H1 (cell line): ENCODE measurements around the gene SLIT2. TPM values are rescaled to one million over a fixed set of nuclear protein-coding genes. Genes with fewer than 3 reads are reported as not detected.
A peak's percentile ranks its signal among the peaks of the same experiment; 100 is the strongest.

Source experiments
- CTCF ChIA-PET: fragments of 300-600 bp; sonication (Branson Sonifier 250); formaldehyde crosslinking; loops from one replicate; lab custom pipeline; 2021; ENCODE audit not compliant: partially characterized antibody; lab: Charles Lee
- POLR2A ChIA-PET: fragments of 300-600 bp; sonication (Branson Sonifier 250); formaldehyde crosslinking; loops from one replicate; lab custom pipeline; 2021; ENCODE audit warnings: inconsistent platforms; ENCODE audit not compliant: partially characterized antibody; lab: Charles Lee
- DNase-seq, 2 experiments: peaks; one replicate each; pipeline versions ENCODE4 v3.0.0 to v3.0.0-alpha.2; 2010 to 2022; ENCODE audit warnings: low spot score in 2 of 2, low read depth in 1 of 2, mixed read lengths in 1 of 2
- FAIRE-seq: peaks from 2 replicates; lab custom pipeline; 2011; peaks lifted over from hg19 to GRCh38; lab: Jason Lieb, UNC
- H2AFZ ChIP-seq: 2 replicates; pipeline ENCODE4 v1.8.1; 2012; ENCODE audit warnings: low read length, inconsistent platforms
- H2AK5ac ChIP-seq: 2 replicates; pipeline ENCODE4 v1.6.1; 2013; ENCODE audit warnings: low read depth, low read length
- H2BK120ac ChIP-seq: replicated peaks from 2 replicates; pipeline ENCODE3; 2013; ENCODE audit warnings: low read depth, low read length, inconsistent platforms
- H2BK12ac ChIP-seq: 2 replicates; pipeline ENCODE4 v1.6.1; 2013; ENCODE audit warnings: low read depth, low read length
- H2BK15ac ChIP-seq: 2 replicates; pipeline ENCODE4 v1.6.1; 2013; ENCODE audit warnings: low read length
- H2BK20ac ChIP-seq: 2 replicates; pipeline ENCODE4 v1.6.1; 2013; ENCODE audit warnings: low read length
- H2BK5ac ChIP-seq: 2 replicates; pipeline ENCODE4 v1.6.1; 2013; ENCODE audit warnings: low read depth, low read length
- H3K14ac ChIP-seq: 2 replicates; pipeline ENCODE4 v1.6.1; 2013; ENCODE audit warnings: inconsistent platforms; ENCODE audit not compliant: insufficient read length
- H3K18ac ChIP-seq: 2 replicates; pipeline ENCODE4 v1.6.1; 2013; ENCODE audit warnings: low read length; ENCODE audit errors: extremely low read depth
- H3K23ac ChIP-seq: 2 replicates; pipeline ENCODE4 v1.6.1; 2013; ENCODE audit warnings: inconsistent platforms; ENCODE audit not compliant: insufficient read length
- H3K23me2 ChIP-seq: 2 replicates; pipeline ENCODE4 v1.6.1; 2013; ENCODE audit warnings: low read depth, low read length
- H3K27ac ChIP-seq: 2 replicates; pipeline ENCODE4 v1.6.1; 2011; ENCODE audit warnings: low read depth, low read length, inconsistent platforms
- H3K27me3 ChIP-seq, 4 experiments: replicated peaks in 1 of 4; 1 replicate in 1 of 4; 2 replicates in 3 of 4; pipeline versions ENCODE4 v1.6.1 to v1.8.1; 2011 to 2013; ENCODE audit warnings: low read length in 3 of 4, mild to moderate bottlenecking in 3 of 4, inconsistent platforms in 2 of 4, mixed read lengths in 2 of 4, moderate library complexity in 1 of 4; ENCODE audit not compliant: control insufficient read depth in 3 of 4, insufficient read depth in 3 of 4; ENCODE audit errors: extremely low read depth in 1 of 4
- H3K36me3 ChIP-seq, 4 experiments: 2 replicates each; pipeline versions ENCODE4 v1.6.1 to v1.8.1; 2011 to 2013; ENCODE audit warnings: mild to moderate bottlenecking in 4 of 4, low read length in 3 of 4, moderate library complexity in 2 of 4, control low read depth in 1 of 4, inconsistent platforms in 1 of 4; ENCODE audit not compliant: insufficient read depth in 4 of 4, control insufficient read depth in 2 of 4
- H3K4ac ChIP-seq: replicated peaks from 2 replicates; pipeline ENCODE3; 2013; ENCODE audit warnings: low read length, low read depth, mixed read lengths, inconsistent platforms; ENCODE audit not compliant: insufficient read length
- H3K4me1 ChIP-seq, 4 experiments: replicated peaks in 1 of 4; 1 replicate in 1 of 4; 2 replicates in 3 of 4; pipeline versions ENCODE4 v1.6.1 to v1.8.1; 2011 to 2013; ENCODE audit warnings: low read length in 3 of 4, inconsistent platforms in 2 of 4, mixed read lengths in 1 of 4; ENCODE audit not compliant: insufficient read depth in 4 of 4, control insufficient read depth in 3 of 4
- H3K4me2 ChIP-seq, 2 experiments: 2 replicates each; pipeline versions ENCODE4 v1.6.1 to v1.8.1; 2011 to 2013; ENCODE audit warnings: low read depth in 2 of 2, low read length in 2 of 2, control low read depth in 1 of 2, inconsistent platforms in 1 of 2, mild to moderate bottlenecking in 1 of 2; ENCODE audit not compliant: insufficient read depth in 1 of 2
- H3K4me3 ChIP-seq, 4 experiments: fragments of 200-600, 300-600 bp in 1 of 4; sonication (generic), shearing (Covaris generic), sonication (Bioruptor Twin) in 1 of 4; 2 replicates each; pipeline versions ENCODE4 v1.5.1 to v1.8.1; 2011 to 2016; ENCODE audit warnings: low read length in 4 of 4, low read depth in 3 of 4, control low read depth in 2 of 4, inconsistent platforms in 2 of 4, mild to moderate bottlenecking in 2 of 4, mixed read lengths in 1 of 4, moderate library complexity in 1 of 4; ENCODE audit not compliant: insufficient read depth in 2 of 4; ENCODE audit errors: extremely low read depth in 1 of 4
- H3K56ac ChIP-seq: replicated peaks from 2 replicates; pipeline ENCODE3; 2013; ENCODE audit warnings: low read depth, mild to moderate bottlenecking, mixed read lengths, low read length, inconsistent platforms; ENCODE audit not compliant: insufficient read length
- H3K79me1 ChIP-seq: 2 replicates; pipeline ENCODE4 v1.6.1; 2013; ENCODE audit warnings: low read depth, low read length, control low read depth
- H3K79me2 ChIP-seq, 2 experiments: 2 replicates each; pipeline versions ENCODE4 v1.6.1 to v1.8.1; 2012 to 2013; ENCODE audit warnings: low read length in 2 of 2, mild to moderate bottlenecking in 2 of 2, inconsistent platforms in 1 of 2; ENCODE audit not compliant: insufficient read depth in 2 of 2, control insufficient read depth in 1 of 2
- H3K9ac ChIP-seq, 4 experiments: replicated peaks in 1 of 4; 1 replicate in 1 of 4; 2 replicates in 3 of 4; pipeline versions ENCODE4 v1.6.1 to v1.8.1; 2011 to 2013; ENCODE audit warnings: low read depth in 3 of 4, low read length in 3 of 4, control low read depth in 2 of 4, mild to moderate bottlenecking in 2 of 4, moderate library complexity in 2 of 4, inconsistent platforms in 1 of 4; ENCODE audit errors: extremely low read depth in 1 of 4
- H3K9me3 ChIP-seq, 2 experiments: 2 replicates each; pipeline versions ENCODE4 v1.6.1 to v1.8.1; 2012 to 2013; ENCODE audit warnings: mild to moderate bottlenecking in 2 of 2, moderate library complexity in 2 of 2, control low read depth in 1 of 2, inconsistent platforms in 1 of 2, low read depth in 1 of 2, low read length in 1 of 2, mixed read lengths in 1 of 2; ENCODE audit not compliant: insufficient read depth in 2 of 2
- H4K20me1 ChIP-seq, 2 experiments: replicated peaks in 1 of 2; 2 replicates each; pipeline versions ENCODE3 to v1.8.1; 2011 to 2013; ENCODE audit warnings: inconsistent platforms in 2 of 2, low read length in 2 of 2, mild to moderate bottlenecking in 1 of 2; ENCODE audit not compliant: insufficient read depth in 2 of 2, control insufficient read depth in 1 of 2
- H4K5ac ChIP-seq: 2 replicates; pipeline ENCODE4 v1.6.1; 2013; ENCODE audit warnings: low read length, low read depth, mixed read lengths, inconsistent platforms; ENCODE audit not compliant: insufficient read length
- H4K8ac ChIP-seq: 2 replicates; pipeline ENCODE4 v1.8.0; 2013; ENCODE audit warnings: mild to moderate bottlenecking, moderate library complexity, low read length, inconsistent platforms; ENCODE audit not compliant: insufficient read depth; ENCODE audit errors: extremely low read depth
- H4K91ac ChIP-seq: replicated peaks from 2 replicates; pipeline ENCODE3; 2013; ENCODE audit warnings: low read length, mixed read lengths, inconsistent platforms; ENCODE audit not compliant: insufficient read length
- ASH2L ChIP-seq: fragments of 200-600, 300-600 bp; sonication (generic); IDR thresholded peaks from one replicate; pipeline ENCODE4 v1.7.1; 2017; ENCODE audit warnings: low read length
- BACH1 ChIP-seq: IDR thresholded peaks from 2 replicates; pipeline ENCODE4 v1.6.1; 2012; ENCODE audit warnings: low read length, improper control_type of control experiment
- CTBP2 ChIP-seq: IDR thresholded peaks from 2 replicates; pipeline ENCODE4 v1.7.0; 2011; ENCODE audit warnings: borderline replicate concordance, mild to moderate bottlenecking, moderate library complexity, mixed read lengths, low read length; ENCODE audit not compliant: insufficient read depth, insufficient read length
- JUN ChIP-seq: IDR thresholded peaks from 2 replicates; pipeline ENCODE4 v1.6.1; 2011; ENCODE audit warnings: low read depth, mild to moderate bottlenecking, improper control_type of control experiment, low read length
- KDM1A ChIP-seq: fragments of 200-600, 300-600 bp; sonication (generic); IDR thresholded peaks from 2 replicates; pipeline ENCODE4 v1.7.1; 2016; ENCODE audit warnings: mild to moderate bottlenecking, low read length, borderline replicate concordance
- POLR2AphosphoS5 ChIP-seq: IDR thresholded peaks from 2 replicates; pipeline ENCODE4 v1.6.1; 2011; ENCODE audit warnings: low read depth, low read length
- RAD21 ChIP-seq, 2 experiments: IDR thresholded peaks in 1 of 2; conservative IDR thresholded peaks in 1 of 2; 2 replicates each; pipeline ENCODE4 v1.6.1; 2011; ENCODE audit warnings: low read depth in 2 of 2, low read length in 2 of 2, improper control_type of control experiment in 1 of 2, inconsistent platforms in 1 of 2, mild to moderate bottlenecking in 1 of 2, moderate library complexity in 1 of 2
- RXRA ChIP-seq: IDR thresholded peaks from 2 replicates; pipeline ENCODE4 v1.6.1; 2011; ENCODE audit warnings: low read depth, mild to moderate bottlenecking, low read length, moderate library complexity; ENCODE audit not compliant: insufficient read depth
- ZNF274 ChIP-seq: IDR thresholded peaks from 2 replicates; pipeline ENCODE4 v1.7.0; 2012; ENCODE audit warnings: low read length, borderline replicate concordance; ENCODE audit errors: extremely low read depth
- WGBS, 2 experiments: shearing (Covaris generic) in 1 of 2; methylation state at CpG; one replicate each; pipeline versions ENCODE4 v1.1.6 to v1.1.7; 2013 to 2015; ENCODE audit warnings: low lambda C conversion rate in 2 of 2, mixed read lengths in 2 of 2, inconsistent platforms in 1 of 2, low coverage in 1 of 2, missing lambda C conversion rate in 1 of 2; ENCODE audit not compliant: insufficient replicate concordance in 2 of 2, insufficient coverage in 1 of 2, insufficient read length in 1 of 2; ENCODE audit errors: extremely low coverage in 1 of 2, missing lambda C conversion rate in 1 of 2; 5-methylcytosine and 5-hydroxymethylcytosine counted together
- polyA plus RNA-seq, 7 experiments: library from polyadenylated mRNA; depleted of rRNA in 3 of 7; stranded (reverse) in 5 of 7; unstranded in 2 of 7; fragments of >200 nt in 5 of 7; fragments of 200-250 nt in 2 of 7; gene quantifications; 1 replicate in 5 of 7; 2 replicates in 1 of 7; 4 replicates in 1 of 7; pipeline versions ENCODE4 v1.2.1 to v1.2.3, GENCODE V29; 2011 to 2013; ENCODE audit warnings: missing spikeins in 2 of 7, mixed read lengths in 2 of 7
- total RNA-seq: library from RNA; stranded (reverse); fragmentation: NEBNext Ultra II Directional; extraction: Animal tissue kit (Norgen Biotek cat#: 25700); gene quantifications from 2 replicates; pipeline ENCODE4 v1.2.1, GENCODE V29; 2021
- TF ChIP-seq, protein P1 (sequence below), 3 experiments: IDR thresholded peaks; 1 replicate in 2 of 3; 2 replicates in 1 of 3; pipeline versions ENCODE4 v1.5.1 to v1.6.1; 2011; ENCODE audit warnings: low read length in 3 of 3, mild to moderate bottlenecking in 3 of 3, inconsistent platforms in 2 of 3, low read depth in 1 of 3, moderate library complexity in 1 of 3; ENCODE audit not compliant: insufficient read depth in 1 of 3; ENCODE audit errors: control extremely low read depth in 1 of 3

The SLIT2 gene
- total and polyA plus RNA-seq, 2 of the 8 experiments (the other 6 are each of a cell fraction or from before 2014, with no cell fraction given): 2.0 to 13.7 TPM

DNA sequence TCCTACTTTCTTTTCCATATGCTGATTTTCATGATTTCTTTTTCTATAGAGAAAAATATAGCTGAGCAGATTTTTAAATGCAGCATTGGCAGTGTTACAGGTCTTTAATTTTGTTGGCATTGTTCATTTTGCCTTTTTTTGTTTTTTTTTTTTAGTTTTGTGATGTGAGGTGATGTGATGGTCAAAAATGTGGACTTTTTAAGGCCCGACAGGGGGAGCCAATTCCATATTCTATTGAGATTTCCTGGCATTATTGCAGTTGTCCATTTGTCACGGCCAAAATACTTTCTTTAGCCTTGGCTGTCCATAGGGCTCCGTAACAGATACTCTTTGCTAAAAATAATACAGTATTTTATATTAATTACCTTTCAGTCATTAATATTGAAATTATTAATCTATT, 47.8 kb downstream of the SLIT2 start:
- POLR2A ChIA-PET: no interaction called here
- H3K9me3 ChIP-seq: no peaks in the 10 kb centered on the region
- no peaks in the 10 kb centered on the region for H3K36me3 ChIP-seq
- H3K79me2 ChIP-seq: no peaks in the 10 kb centered on the region
- no peaks in the 10 kb centered on the region for H3K79me1 ChIP-seq
- FAIRE-seq (no peak), DNase-seq (no peak)
- no peak overlapping the region for H3K18ac ChIP-seq
- no peak overlapping the region for H2AK5ac ChIP-seq
- no peak overlapping the region for H3K4me3 ChIP-seq
- H4K8ac ChIP-seq: no peak overlapping the region
- no peak overlapping the region for H3K9ac ChIP-seq
- H2BK120ac ChIP-seq: no peak overlapping the region
- H3K4ac ChIP-seq: no peak overlapping the region
- H3K4me1 ChIP-seq: 0 out of 7 replicates have a peak, but pooled peaks cover 0 to 2% (median 0%) of the 10 kb centered on the region in 4 experiments
- H3K23ac ChIP-seq: no peak overlapping the region
- no peak overlapping the region for H2BK20ac ChIP-seq
- no peak overlapping the region for H3K14ac ChIP-seq
- no peak overlapping the region for H3K4me2 ChIP-seq
- CTCF ChIA-PET: interaction anchor here (0.8 to 1.2 kb wide), 3 partner anchors 8 to 19 kb away, joined by 3 to 4 read pairs (median 3); no protein-coding TSS in a partner anchor
- no peak overlapping the region for H2AFZ ChIP-seq
- WGBS, 2 experiments: 70% methylated on average over 3 of the region's 3 CpGs; no CpG with 5 or more reads in 1 of the 2 experiments
- H3K27ac ChIP-seq: no peak overlapping the region
- H3K56ac ChIP-seq: no peak overlapping the region
- H2BK12ac ChIP-seq: no peak overlapping the region
- no peaks in the 10 kb centered on the region for H3K27me3 ChIP-seq
- peak; percentile 28 to 42; a peak in 3 of 4 replicates for TF ChIP-seq RAD21 (IDR thresholded peaks at IDR 0.05 in 1 of 2, conservative IDR thresholded peaks at IDR 0.05 in 1 of 2; ENCODE audit: low read depth in 2 of 2, low read length in 2 of 2)
- no peak for TF ChIP-seq ASH2L
- TF ChIP-seq JUN: no peak
- TF ChIP-seq POLR2AphosphoS5: no peak
- no peak for TF ChIP-seq BACH1
- TF ChIP-seq, protein P1, sequence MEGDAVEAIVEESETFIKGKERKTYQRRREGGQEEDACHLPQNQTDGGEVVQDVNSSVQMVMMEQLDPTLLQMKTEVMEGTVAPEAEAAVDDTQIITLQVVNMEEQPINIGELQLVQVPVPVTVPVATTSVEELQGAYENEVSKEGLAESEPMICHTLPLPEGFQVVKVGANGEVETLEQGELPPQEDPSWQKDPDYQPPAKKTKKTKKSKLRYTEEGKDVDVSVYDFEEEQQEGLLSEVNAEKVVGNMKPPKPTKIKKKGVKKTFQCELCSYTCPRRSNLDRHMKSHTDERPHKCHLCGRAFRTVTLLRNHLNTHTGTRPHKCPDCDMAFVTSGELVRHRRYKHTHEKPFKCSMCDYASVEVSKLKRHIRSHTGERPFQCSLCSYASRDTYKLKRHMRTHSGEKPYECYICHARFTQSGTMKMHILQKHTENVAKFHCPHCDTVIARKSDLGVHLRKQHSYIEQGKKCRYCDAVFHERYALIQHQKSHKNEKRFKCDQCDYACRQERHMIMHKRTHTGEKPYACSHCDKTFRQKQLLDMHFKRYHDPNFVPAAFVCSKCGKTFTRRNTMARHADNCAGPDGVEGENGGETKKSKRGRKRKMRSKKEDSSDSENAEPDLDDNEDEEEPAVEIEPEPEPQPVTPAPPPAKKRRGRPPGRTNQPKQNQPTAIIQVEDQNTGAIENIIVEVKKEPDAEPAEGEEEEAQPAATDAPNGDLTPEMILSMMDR (IDR thresholded peaks at IDR 0.05; ENCODE audit: control extremely low read depth in 1 of 3, insufficient read depth in 1 of 3, low read depth in 1 of 3, low read length in 3 of 3): peak in 2 of 3 experiments; percentile 31 to 41; a peak in 1 of 4 replicates
- TF ChIP-seq CTBP2: no peak
- TF ChIP-seq RXRA: no peak
- no peak for TF ChIP-seq ZNF274
- no peak for TF ChIP-seq KDM1A
- H2BK15ac ChIP-seq: no peak overlapping the region
- H4K91ac ChIP-seq: no peak overlapping the region
- H3K23me2 ChIP-seq: no peaks in the 10 kb centered on the region
- no peaks in the 10 kb centered on the region for H4K20me1 ChIP-seq
- no peak overlapping the region for H2BK5ac ChIP-seq
- no peak overlapping the region for H4K5ac ChIP-seq
